ENCODE results near the gene PARD3.

PARD3 gene

GRCh38 chr10:34183016-34183796 lies 631.9 kb downstream of the PARD3 start:
- H2AFZ ChIP-seq (ENCODE audit: low read depth): no peak overlapping the region
- no peaks in the 10 kb centered on the region for H3K27me3 ChIP-seq (ENCODE audit: insufficient read depth, low read depth)
- H4K20me1 ChIP-seq (ENCODE audit: insufficient read depth): no peaks in the 10 kb centered on the region
- no peaks in the 10 kb centered on the region for H3K79me2 ChIP-seq (ENCODE audit: insufficient read depth, low read depth)
- H3K4me1 ChIP-seq (ENCODE audit: low read depth, poor library complexity, severe bottlenecking): peaks cover 5% of the 10 kb centered on the region
- no peak overlapping the region for H3K27ac ChIP-seq
- no peak for TF ChIP-seq CTCF (conservative IDR thresholded peaks at IDR 0.05; ENCODE audit: low read depth, low read length)
- no peaks in the 10 kb centered on the region for H3K36me3 ChIP-seq (ENCODE audit: insufficient read depth)
- H3K4me3 ChIP-seq (IDR thresholded peaks at IDR 0.05; ENCODE audit: insufficient read depth, low read depth, low read length): no peak overlapping the region
- H3K4me2 ChIP-seq: no peak overlapping the region
- H3K9ac ChIP-seq: no peak overlapping the region

GRCh38 chr10:34181553-34182300 lies 633.4 kb downstream of the PARD3 start:
- H2AFZ ChIP-seq (ENCODE audit: low read depth): no peak overlapping the region
- no peak overlapping the region for H3K4me3 ChIP-seq (IDR thresholded peaks at IDR 0.05; ENCODE audit: insufficient read depth, low read depth, low read length)
- H3K4me2 ChIP-seq: no peak overlapping the region
- H3K79me2 ChIP-seq (ENCODE audit: insufficient read depth, low read depth): no peaks in the 10 kb centered on the region
- H3K27ac ChIP-seq: no peak overlapping the region
- peaks cover 5% of the 10 kb centered on the region for H3K4me1 ChIP-seq (ENCODE audit: low read depth, poor library complexity, severe bottlenecking)
- no peaks in the 10 kb centered on the region for H3K27me3 ChIP-seq (ENCODE audit: insufficient read depth, low read depth)
- no peak overlapping the region for H3K9ac ChIP-seq
- no peaks in the 10 kb centered on the region for H4K20me1 ChIP-seq (ENCODE audit: insufficient read depth)
- H3K36me3 ChIP-seq (ENCODE audit: insufficient read depth): no peaks in the 10 kb centered on the region
- TF ChIP-seq CTCF (conservative IDR thresholded peaks at IDR 0.05; ENCODE audit: low read depth, low read length): no peak

GRCh38 chr10:34180749-34181148 lies 634.3 kb downstream of the PARD3 start:
- Histone ChIP-seq H2AFZ (ENCODE audit: low read depth) (no peak overlapping the region), H4K20me1 (ENCODE audit: insufficient read depth) (no peaks in the 10 kb centered on the region), H3K36me3 (ENCODE audit: insufficient read depth) (no peaks in the 10 kb centered on the region), H3K4me3 (IDR thresholded peaks at IDR 0.05; ENCODE audit: insufficient read depth, low read depth, low read length) (no peak overlapping the region), H3K27me3 (ENCODE audit: insufficient read depth, low read depth) (no peaks in the 10 kb centered on the region), H3K9ac (no peak overlapping the region), H3K27ac (no peak overlapping the region), H3K4me2 (no peak overlapping the region), H3K79me2 (ENCODE audit: insufficient read depth, low read depth) (no peaks in the 10 kb centered on the region), H3K4me1 (ENCODE audit: low read depth, poor library complexity, severe bottlenecking) (peaks cover 5% of the 10 kb centered on the region)
- TF ChIP-seq CTCF (conservative IDR thresholded peaks at IDR 0.05; ENCODE audit: low read depth, low read length): no peak

- Histone ChIP-seq H3K27ac (no peak overlapping the region), H2AFZ (ENCODE audit: low read depth) (no peak overlapping the region), H3K36me3 (ENCODE audit: insufficient read depth) (no peaks in the 10 kb centered on the region), H3K9ac (no peak overlapping the region), H3K4me1 (ENCODE audit: low read depth, poor library complexity, severe bottlenecking) (peaks cover 5% of the 10 kb centered on the region), H3K4me3 (IDR thresholded peaks at IDR 0.05; ENCODE audit: insufficient read depth, low read depth, low read length) (no peak overlapping the region), H3K27me3 (ENCODE audit: insufficient read depth, low read depth) (no peaks in the 10 kb centered on the region), H3K79me2 (ENCODE audit: insufficient read depth, low read depth) (no peaks in the 10 kb centered on the region), H4K20me1 (ENCODE audit: insufficient read depth) (no peaks in the 10 kb centered on the region), H3K4me2 (no peak overlapping the region)
- TF ChIP-seq CTCF (conservative IDR thresholded peaks at IDR 0.05; ENCODE audit: low read depth, low read length): no peak
Observed at GRCh38 chr10:34179280-34179679, 635.8 kb downstream of the PARD3 start.

All from KMS-11 (cell line).